ENCODE measurements around the gene DENND10. TPM values are rescaled to one million over a fixed set of nuclear protein-coding genes. Genes with fewer than 3 reads are reported as not detected.
A peak's percentile ranks its signal among the peaks of the same experiment; 100 is the strongest.
"Not testable (repeated sequence)": the region's sequence is repeated elsewhere in the genome, so short reads cannot be mapped to it uniquely, and the experiment has no call there.

The DENND10 gene
- total RNA-seq, 2 donors from 2014 or later = 39.1 to 53.1 TPM

- DNase-seq (no peak), ATAC-seq (peak; percentile 34)
- intact Hi-C loops (cut with DNase I, micrococcal nuclease) = no loop called here
Observed at GRCh38 chr10:119120413-119120867, 16.5 kb downstream of the DENND10 start.

DNA sequence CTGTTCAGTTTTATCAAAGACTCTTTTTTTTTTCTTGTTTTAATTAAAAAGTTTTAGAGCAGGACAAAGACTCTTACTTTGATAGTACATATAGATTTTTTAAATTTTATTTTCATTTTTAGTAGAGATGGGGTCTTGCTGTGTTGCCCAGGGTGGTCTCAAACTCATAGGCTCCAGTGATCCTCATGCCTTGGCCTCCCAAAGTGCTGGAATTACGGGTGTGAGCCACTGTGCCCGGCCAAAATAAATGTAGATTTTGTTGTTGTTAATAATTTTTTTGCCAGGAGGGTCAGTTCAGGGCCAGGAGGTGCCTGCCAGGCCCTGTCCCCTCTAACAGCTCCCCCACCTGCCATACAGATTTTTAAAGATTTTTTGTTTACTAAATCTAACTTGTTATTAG, 17.0 kb downstream of the DENND10 start:
- intact Hi-C loops (cut with DNase I, micrococcal nuclease) = no loop called here
- DNase-seq (no peak), ATAC-seq (no peak)

GRCh38 chr10:119125942-119126341, 22.0 kb downstream of the DENND10 start:
- no peak for ATAC-seq
- no peak for DNase-seq
- intact Hi-C loops (cut with DNase I, micrococcal nuclease) = no loop called here

- DNase-seq = no peak
- no peak for ATAC-seq
- intact Hi-C loops (cut with DNase I, micrococcal nuclease) = loop anchor here in 1 of 2 donors (2.0 kb wide), 1 partner anchor 57 kb away; no protein-coding TSS in a partner anchor
Observed at GRCh38 chr10:119129721-119130120, 25.8 kb downstream of the DENND10 start.

DNA sequence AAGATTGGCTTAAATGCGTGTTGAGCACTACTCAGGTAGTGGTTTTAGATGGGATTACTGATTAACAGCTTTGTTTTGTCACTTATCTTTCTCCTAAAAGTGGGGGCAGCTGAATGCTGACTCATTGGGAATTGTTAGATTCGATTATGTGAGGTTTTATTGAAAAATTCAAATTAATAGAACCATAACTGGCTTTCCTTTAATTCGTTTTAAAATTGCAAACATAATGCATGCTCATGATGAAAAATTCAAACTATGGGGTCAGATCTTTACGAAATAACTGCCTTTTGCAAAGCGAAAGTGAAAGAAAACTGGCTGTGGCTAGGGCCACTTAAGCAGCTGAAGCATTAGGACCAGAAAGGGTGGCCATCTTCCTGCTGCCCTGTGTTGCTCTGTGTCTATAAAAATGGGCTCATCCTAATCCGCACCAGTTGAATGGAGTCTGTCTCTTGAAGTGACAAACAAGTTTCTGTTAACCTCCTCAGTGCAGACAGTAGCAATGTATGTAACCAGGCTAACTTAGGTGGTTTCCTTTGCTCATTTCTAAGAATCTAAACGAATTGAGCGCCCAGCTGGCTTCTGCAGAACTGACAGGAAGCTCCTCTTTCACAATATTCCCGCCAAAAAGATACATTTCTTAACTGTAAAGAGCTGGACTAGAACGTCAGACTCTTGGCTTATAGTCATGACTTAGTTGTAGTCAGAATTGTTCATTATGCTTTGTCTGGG, 27.8 kb downstream of the DENND10 start:
- ATAC-seq = peak; percentile 53
- DNase-seq = no peak
- intact Hi-C loops (cut with DNase I, micrococcal nuclease) = loop anchor here in 1 of 2 donors (2.0 kb wide), 1 partner anchor 59 kb away; no protein-coding TSS in a partner anchor

DNA sequence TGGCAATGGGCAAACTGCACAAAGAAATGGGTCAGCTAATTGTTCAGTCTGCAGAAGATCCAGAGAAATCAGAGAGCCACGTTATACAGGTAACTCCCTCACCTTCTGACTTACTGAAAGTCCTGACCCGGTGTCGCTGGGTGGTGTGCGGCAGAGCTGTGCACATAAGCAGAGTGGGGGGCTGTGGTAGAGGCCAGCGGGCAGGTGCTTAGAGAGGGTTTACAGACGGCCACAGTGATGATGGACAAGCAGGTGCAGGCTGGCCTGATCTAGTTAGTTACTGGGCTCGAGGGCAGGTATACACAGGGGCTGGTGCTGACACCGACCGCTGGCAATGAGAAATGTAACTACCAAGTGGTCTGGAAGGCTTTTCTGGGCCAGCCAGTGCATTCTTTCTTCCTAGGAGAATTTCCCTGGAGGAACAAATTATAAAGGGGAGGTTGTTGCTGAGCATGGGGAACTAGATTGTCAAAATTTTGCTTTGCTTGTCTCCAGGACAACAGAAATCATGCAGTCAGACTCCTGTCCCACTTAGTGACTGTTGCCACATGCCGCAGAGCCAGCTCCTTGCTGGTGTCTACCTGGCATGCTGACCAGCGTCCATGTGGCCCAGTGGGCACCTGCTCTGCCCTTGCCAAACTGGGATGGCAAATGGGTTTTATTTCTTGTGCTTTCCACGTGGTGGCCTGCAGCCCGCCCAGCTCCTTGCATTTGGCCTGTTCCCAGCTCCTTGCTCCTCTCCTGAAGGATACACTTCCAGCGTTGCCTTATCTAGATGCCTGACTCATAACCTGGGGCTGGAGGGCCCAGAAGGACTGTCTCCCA, 28.8 kb downstream of the DENND10 start:
- DNase-seq = no peak
- ATAC-seq = no peak
- intact Hi-C loops (cut with DNase I, micrococcal nuclease) = no loop called here

DNA sequence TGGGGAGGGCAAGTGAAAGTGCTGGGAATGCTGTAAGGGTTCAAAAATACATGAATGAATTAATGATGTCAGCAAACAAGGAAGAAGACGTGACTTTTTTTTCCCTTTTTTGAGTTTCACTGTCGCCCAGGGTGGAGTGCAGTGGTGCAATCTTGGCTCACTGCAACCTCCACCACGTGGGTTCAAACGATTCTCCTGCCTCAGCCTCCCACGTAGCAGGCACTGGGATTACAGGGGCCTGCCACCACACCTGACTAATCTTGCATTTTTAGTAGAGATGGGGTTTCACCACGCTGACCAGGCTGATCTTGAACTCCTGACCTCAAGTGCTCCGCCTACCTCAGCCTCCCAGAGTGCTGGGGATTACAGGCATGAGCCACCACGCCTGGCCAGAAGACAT, 30.0 kb downstream of the DENND10 start:
- ATAC-seq (no peak), DNase-seq (no peak)
- intact Hi-C loops (cut with DNase I, micrococcal nuclease) = no loop called here

GRCh38 chr10:119135513-119135881, 31.6 kb downstream of the DENND10 start:
- no peak for ATAC-seq
- intact Hi-C loops (cut with DNase I, micrococcal nuclease) = no loop called here
- DNase-seq = no peak

- DNase-seq (no peak), ATAC-seq (no peak)
- intact Hi-C loops (cut with DNase I, micrococcal nuclease) = no loop called here
Observed at GRCh38 chr10:119136084-119136483, 32.2 kb downstream of the DENND10 start.

DNA sequence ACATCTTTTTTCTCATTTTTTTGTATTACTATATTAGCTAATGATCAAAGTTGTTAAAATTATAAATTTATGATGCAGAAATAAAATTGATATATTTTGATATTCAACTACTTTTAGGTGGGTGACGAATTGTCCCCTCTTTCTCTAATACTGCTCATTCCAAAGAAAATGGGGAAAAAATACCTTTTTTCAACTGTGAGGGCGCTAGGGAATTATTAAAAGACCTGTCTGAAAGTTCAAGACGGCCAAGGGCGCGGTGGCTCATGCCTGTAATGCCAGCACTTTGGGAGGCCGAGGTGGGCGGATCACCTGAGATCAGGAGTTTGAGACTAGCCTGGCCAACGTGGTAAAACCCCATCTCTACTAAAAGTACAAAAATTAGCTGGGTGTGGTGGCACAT, 34.0 kb downstream of the DENND10 start:
- DNase-seq; intact Hi-C loops (cut with DNase I, micrococcal nuclease); ATAC-seq: not testable (repeated sequence)

GRCh38 chr10:119138346-119139306, 34.7 kb downstream of the DENND10 start:
- DNase-seq (no peak), ATAC-seq (peak; percentile 16)
- intact Hi-C loops (cut with DNase I, micrococcal nuclease) = no loop called here

DNA sequence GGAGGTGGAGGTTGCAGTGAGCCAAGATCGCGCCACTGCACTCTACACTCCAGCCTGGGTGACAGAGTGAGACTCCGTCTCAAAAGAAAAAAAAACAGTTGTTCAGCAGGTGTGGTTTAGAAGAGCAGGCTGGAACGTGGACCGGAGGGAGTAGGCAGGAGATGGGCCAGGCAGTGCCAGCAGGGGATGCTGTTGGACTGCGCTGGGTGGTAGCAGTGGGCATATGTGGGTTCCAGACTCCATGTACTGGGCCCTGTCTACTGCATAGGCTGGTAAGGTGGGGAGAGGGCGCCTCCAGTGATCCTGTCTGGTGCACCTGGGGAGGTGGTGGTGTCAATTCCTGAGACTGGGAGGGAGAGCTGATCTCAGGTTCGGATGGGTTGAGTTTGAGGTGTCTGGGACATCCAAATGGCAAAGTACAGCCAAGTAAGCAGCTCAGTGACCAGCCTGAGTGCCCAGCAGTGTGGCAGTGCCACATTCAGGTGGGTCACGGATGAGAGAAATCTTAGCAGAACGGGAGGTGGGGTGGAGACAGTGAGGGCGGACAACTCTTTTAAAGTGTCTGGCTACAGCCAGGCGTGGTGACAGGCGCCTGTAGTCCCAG, 35.7 kb downstream of the DENND10 start:
- DNase-seq = peak in 1 of 2 donors; percentile 21
- ATAC-seq = peak; percentile 63
- intact Hi-C loops (cut with DNase I, micrococcal nuclease) = no loop called here

- ATAC-seq = no peak
- intact Hi-C loops (cut with DNase I, micrococcal nuclease) = no loop called here
- no peak for DNase-seq
Observed at GRCh38 chr10:119140603-119141245, 36.8 kb downstream of the DENND10 start.

- intact Hi-C loops (cut with DNase I, micrococcal nuclease) = no loop called here
- ATAC-seq = no peak
- DNase-seq = no peak
Observed at GRCh38 chr10:119143657-119144056, 39.7 kb downstream of the DENND10 start.

DNA sequence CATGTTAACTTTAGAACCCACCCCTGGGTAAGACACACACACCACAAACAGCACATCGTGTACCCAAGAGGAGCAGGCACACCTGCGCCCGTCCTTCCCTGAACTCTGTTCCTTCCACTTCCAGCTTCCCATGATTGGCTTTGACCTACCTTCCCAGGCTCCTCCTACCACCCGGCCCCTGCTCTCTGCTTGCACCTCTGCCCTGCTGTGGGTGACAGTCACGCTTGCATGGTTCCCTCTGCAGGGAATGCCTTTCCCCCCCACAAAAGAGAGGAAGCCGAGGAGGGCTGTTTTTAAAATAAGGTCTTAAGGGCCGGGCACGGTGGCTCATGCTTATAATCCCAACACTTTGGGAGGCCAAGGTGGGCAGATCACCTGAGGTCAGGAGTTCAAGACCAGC, 45.2 kb downstream of the DENND10 start:
- ATAC-seq = no peak
- intact Hi-C loops (cut with DNase I, micrococcal nuclease) = no loop called here
- DNase-seq = no peak

GRCh38 chr10:119149729-119150128, 45.8 kb downstream of the DENND10 start:
- intact Hi-C loops (cut with DNase I, micrococcal nuclease) = no loop called here
- DNase-seq = no peak
- ATAC-seq = peak; percentile 24

DNA sequence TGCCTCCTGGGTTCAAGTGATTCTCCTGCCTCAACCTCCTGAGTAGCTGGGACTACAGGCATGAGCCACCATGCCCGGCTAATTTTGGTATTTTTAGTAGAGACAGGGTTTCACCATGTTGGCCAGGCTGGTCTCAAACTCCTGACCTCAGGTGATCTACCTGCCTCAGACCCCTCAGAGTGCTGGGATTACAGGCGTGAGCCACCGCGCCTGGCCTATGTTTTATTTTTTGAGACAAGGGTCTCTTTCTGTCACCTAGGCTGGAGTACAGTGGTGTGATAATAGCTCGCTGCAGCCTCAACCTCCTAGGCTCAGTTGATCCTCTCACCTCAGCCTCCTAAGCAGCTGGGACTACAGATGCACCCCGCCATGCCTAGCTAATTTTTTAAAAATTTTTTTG, 47.7 kb downstream of the DENND10 start:
- ATAC-seq, DNase-seq: not testable (repeated sequence)

DNA sequence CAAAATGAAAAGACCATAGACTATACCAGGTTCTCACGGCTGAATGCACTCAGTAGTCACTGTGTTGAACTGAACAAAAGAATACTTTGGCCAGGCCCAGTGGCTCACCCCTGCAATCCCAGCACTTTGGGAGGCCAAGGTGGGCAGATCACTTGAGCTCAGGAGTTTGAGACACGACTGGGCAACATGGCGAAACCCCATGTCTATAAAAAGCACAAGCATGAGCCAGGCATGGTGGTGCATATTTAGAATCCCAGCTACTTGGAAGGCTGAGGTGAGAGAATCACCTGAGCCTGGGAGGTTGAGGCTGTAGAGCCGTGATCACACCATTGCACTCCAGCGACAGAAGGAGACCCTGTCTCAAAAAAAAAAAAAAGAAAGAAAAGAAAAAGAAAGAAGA, 49.1 kb downstream of the DENND10 start:
- ATAC-seq (no peak), DNase-seq (no peak)
- intact Hi-C loops (cut with DNase I, micrococcal nuclease) = no loop called here

More for the DNA sequence above, 47.7 kb downstream of the DENND10 start:
- intact Hi-C loops (cut with DNase I, micrococcal nuclease) = not testable (repeated sequence)
